ENCODE measurements around the gene PTPRM.

- TF ChIP-seq CTCF (conservative IDR thresholded peaks at IDR 0.05; ENCODE audit: low read depth, low read length) (no peak), EZH2 (IDR thresholded peaks at IDR 0.05; ENCODE audit: borderline replicate concordance, low read depth, low read length, poor library complexity, severe bottlenecking) (no peak)
These were observed 170.4 kb downstream of the PTPRM start for GRCh38 chr18:7737550-7737949.
